Astrocyte of the hippocampus (primary cell): Measurements from ENCODE around the gene ADCK2.
"Not testable (repeated sequence)": the region's sequence is repeated elsewhere in the genome, so short reads cannot be mapped to it uniquely, and the experiment has no call there.

Source experiments
- DNase-seq: peaks from one replicate; pipeline ENCODE4 v3.0.0; 2011; ENCODE audit warnings: low read depth, low spot score

The ADCK2 gene

DNA sequence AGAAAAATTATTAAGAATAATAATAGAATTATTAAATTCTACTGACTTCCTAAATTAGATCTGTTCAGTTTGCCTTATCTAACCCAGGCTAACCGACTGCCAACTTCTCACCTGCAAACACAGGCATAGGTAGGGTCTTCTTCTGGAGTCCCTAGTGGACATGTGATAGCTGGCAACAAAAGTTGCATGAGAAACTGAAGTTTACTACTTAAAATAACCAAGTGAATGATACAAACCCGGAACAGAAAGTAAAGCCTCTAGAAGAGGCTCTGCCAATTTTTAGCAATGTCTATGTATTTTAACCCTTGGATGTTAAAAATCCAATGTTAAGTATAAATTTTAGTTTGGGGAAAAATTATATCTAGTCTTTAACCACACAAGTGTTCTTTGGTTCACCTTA, 61.4 kb downstream of the ADCK2 start:
- no peak for DNase-seq

DNA sequence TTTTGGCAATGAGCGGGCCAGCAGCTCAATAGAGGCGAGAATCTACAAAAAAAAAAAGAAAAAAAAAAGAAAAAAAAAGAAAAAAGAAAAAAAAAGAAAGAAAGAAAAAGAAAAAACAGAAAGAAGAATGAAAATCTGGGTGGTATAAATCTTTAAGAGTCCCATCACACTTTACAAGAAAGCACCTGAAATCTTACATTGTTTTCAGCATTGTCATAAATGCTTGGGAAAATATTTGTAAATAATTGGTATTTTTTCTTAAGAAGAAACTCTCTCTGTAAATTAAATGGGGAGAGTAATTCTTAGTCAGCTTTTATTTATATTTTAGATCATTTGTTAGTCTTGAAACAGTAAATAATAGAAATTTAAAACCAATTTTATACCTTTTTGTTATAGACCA, 62.0 kb downstream of the ADCK2 start:
- no peak for DNase-seq

DNA sequence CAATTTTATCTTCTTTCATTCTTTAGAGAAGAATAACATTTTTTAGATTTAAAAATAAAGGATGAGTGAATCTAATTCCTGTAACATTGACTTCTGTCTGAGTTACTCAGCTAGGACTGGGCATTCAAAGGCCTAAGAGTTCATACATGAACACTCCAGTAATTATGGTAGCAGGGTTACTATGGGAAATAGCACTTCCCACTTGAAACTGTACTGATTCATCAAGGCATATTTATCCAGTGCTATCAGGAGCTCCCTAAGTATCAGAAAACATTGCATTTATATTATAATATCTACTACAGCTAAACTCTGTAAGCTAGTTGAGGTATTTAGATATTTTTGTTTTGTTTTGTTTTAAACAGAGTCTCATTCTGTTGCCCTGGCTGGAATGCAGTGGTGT, 65.5 kb downstream of the ADCK2 start:
- DNase-seq, result no peak

GRCh38 chr7:140743255-140743654, 70.5 kb downstream of the ADCK2 start:
- not testable (repeated sequence) for DNase-seq

DNA sequence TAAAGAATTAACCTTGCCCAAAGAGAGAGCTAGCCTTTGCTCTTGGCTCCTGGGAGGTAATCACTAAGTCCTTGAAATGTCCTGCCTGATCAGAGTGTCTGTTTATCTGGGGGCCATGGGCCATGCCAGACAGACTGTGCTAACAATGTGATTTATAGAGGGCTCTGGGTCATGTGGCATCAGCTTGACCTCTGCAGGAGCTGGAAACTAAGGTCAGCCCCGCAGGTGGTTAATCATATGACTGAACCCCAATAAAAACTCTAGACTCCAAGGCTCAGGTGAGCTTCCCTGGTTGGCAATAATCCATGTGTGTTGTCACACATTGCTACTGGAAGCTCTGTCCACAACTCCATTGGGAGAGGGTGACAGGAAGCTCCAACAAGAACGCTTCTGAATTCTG, 71.3 kb downstream of the ADCK2 start:
- DNase-seq, result no peak
